Mucosa of rectum (tissue), 2 donors: ENCODE data around the gene GRP.

Source experiments
- H3K27ac ChIP-seq, 2 donors: one replicate each; pipeline ENCODE4 v1.7.0; 2013; ENCODE audit warnings: inconsistent platforms in 2 of 2, low read depth in 2 of 2, low read length in 2 of 2
- H3K27me3 ChIP-seq, 2 donors: one replicate each; pipeline ENCODE4 v1.7.0; 2013; ENCODE audit warnings: low read length in 2 of 2; ENCODE audit not compliant: control insufficient read depth in 2 of 2, insufficient read depth in 2 of 2
- H3K36me3 ChIP-seq, 2 donors: one replicate each; pipeline ENCODE4 v1.7.0; 2013; ENCODE audit warnings: low read length in 2 of 2; ENCODE audit not compliant: control insufficient read depth in 2 of 2, insufficient read depth in 2 of 2
- H3K4me1 ChIP-seq, 2 donors: one replicate each; pipeline ENCODE4 v1.7.0; 2013; ENCODE audit warnings: low read length in 2 of 2, mild to moderate bottlenecking in 1 of 2; ENCODE audit not compliant: control insufficient read depth in 2 of 2, insufficient read depth in 2 of 2
- H3K4me3 ChIP-seq, 2 donors: one replicate each; pipeline ENCODE4 v1.7.0; 2013; ENCODE audit warnings: low read length in 2 of 2
- H3K9ac ChIP-seq, 2 donors: one replicate each; pipeline ENCODE4 v1.7.0; 2013; ENCODE audit warnings: low read length in 2 of 2, low read depth in 1 of 2, mild to moderate bottlenecking in 1 of 2
- H3K9me3 ChIP-seq, 2 donors: one replicate each; pipeline ENCODE4 v1.7.0; 2013; ENCODE audit warnings: low read length in 2 of 2; ENCODE audit not compliant: control insufficient read depth in 2 of 2
- donor health status: healthy.
- donor health status: Normal muscosa, but diverticular disease.

Gene GRP

GRCh38 chr18:59228351-59228750 is 8.4 kb downstream of the GRP start:
- Histone ChIP-seq H3K4me1 (no peaks in the 10 kb centered on the region), H3K27me3 (peaks cover 0 to 3% of the 10 kb centered on the region in 2 donors), H3K9me3 (no peaks in the 10 kb centered on the region)

GRCh38 chr18:59229191-59229590 is 9.2 kb downstream of the GRP start:
- H3K27ac ChIP-seq = no peak overlapping the region
- H3K9me3 ChIP-seq = no peaks in the 10 kb centered on the region
- no peaks in the 10 kb centered on the region for H3K4me1 ChIP-seq
- no peak overlapping the region for H3K4me3 ChIP-seq
- H3K27me3 ChIP-seq = peaks cover 0 to 3% of the 10 kb centered on the region in 2 donors
- no peak overlapping the region for H3K9ac ChIP-seq
- H3K36me3 ChIP-seq = no peaks in the 10 kb centered on the region

More at GRCh38 chr18:59228351-59228750, 8.4 kb downstream of the GRP start:
- Histone ChIP-seq H3K27ac (no peak overlapping the region), H3K4me3 (no peak overlapping the region), H3K36me3 (no peaks in the 10 kb centered on the region), H3K9ac (no peak overlapping the region)

- no peaks in the 10 kb centered on the region for H3K9me3 ChIP-seq
- no peaks in the 10 kb centered on the region for H3K4me1 ChIP-seq
- H3K36me3 ChIP-seq = no peaks in the 10 kb centered on the region
- H3K27ac ChIP-seq = no peak overlapping the region
- no peak overlapping the region for H3K9ac ChIP-seq
- H3K27me3 ChIP-seq = peaks cover 0 to 3% of the 10 kb centered on the region in 2 donors
- no peak overlapping the region for H3K4me3 ChIP-seq
Measured at GRCh38 chr18:59229701-59230443, 9.9 kb downstream of the GRP start.

GRCh38 chr18:59231114-59231513 is 11.2 kb downstream of the GRP start:
- Histone ChIP-seq H3K36me3 (no peaks in the 10 kb centered on the region), H3K9me3 (no peaks in the 10 kb centered on the region), H3K4me1 (no peaks in the 10 kb centered on the region), H3K9ac (no peak overlapping the region), H3K27ac (no peak overlapping the region), H3K4me3 (no peak overlapping the region), H3K27me3 (peaks cover 0 to 3% of the 10 kb centered on the region in 2 donors)

GRCh38 chr18:59231877-59232276 is 11.9 kb downstream of the GRP start:
- Histone ChIP-seq H3K27ac (no peak overlapping the region), H3K4me3 (no peak overlapping the region), H3K36me3 (no peaks in the 10 kb centered on the region), H3K4me1 (no peaks in the 10 kb centered on the region), H3K9ac (no peak overlapping the region), H3K9me3 (no peaks in the 10 kb centered on the region), H3K27me3 (peaks cover 0 to 3% of the 10 kb centered on the region in 2 donors)

- Histone ChIP-seq H3K9me3 (no peaks in the 10 kb centered on the region), H3K27me3 (peaks cover 0 to 3% of the 10 kb centered on the region in 2 donors), H3K9ac (no peak overlapping the region), H3K4me1 (no peaks in the 10 kb centered on the region), H3K27ac (no peak overlapping the region), H3K4me3 (no peak overlapping the region), H3K36me3 (no peaks in the 10 kb centered on the region)
Measured at GRCh38 chr18:59232309-59233016, 12.5 kb downstream of the GRP start.

GRCh38 chr18:59233017-59233410 is 13.1 kb downstream of the GRP start:
- no peaks in the 10 kb centered on the region for H3K9me3 ChIP-seq
- no peaks in the 10 kb centered on the region for H3K4me1 ChIP-seq
- H3K27me3 ChIP-seq = peaks cover 0 to 3% of the 10 kb centered on the region in 2 donors
- no peaks in the 10 kb centered on the region for H3K36me3 ChIP-seq
- no peak overlapping the region for H3K4me3 ChIP-seq
- no peak overlapping the region for H3K9ac ChIP-seq
- no peak overlapping the region for H3K27ac ChIP-seq

GRCh38 chr18:59238385-59238784 is 18.4 kb downstream of the GRP start:
- H3K4me1 ChIP-seq = no peaks in the 10 kb centered on the region
- H3K9ac ChIP-seq = no peak overlapping the region
- no peaks in the 10 kb centered on the region for H3K27me3 ChIP-seq
- H3K36me3 ChIP-seq = no peaks in the 10 kb centered on the region
- H3K27ac ChIP-seq = no peak overlapping the region
- no peak overlapping the region for H3K4me3 ChIP-seq
- H3K9me3 ChIP-seq = no peaks in the 10 kb centered on the region

GRCh38 chr18:59239642-59240041 is 19.7 kb downstream of the GRP start:
- no peak overlapping the region for H3K4me3 ChIP-seq
- H3K36me3 ChIP-seq = no peaks in the 10 kb centered on the region

GRCh38 chr18:59242906-59243305 is 22.9 kb downstream of the GRP start:
- Histone ChIP-seq H3K9me3 (no peaks in the 10 kb centered on the region), H3K4me3 (no peak overlapping the region), H3K27ac (no peak overlapping the region), H3K36me3 (no peaks in the 10 kb centered on the region), H3K9ac (no peak overlapping the region), H3K4me1 (no peaks in the 10 kb centered on the region), H3K27me3 (no peaks in the 10 kb centered on the region)

More at GRCh38 chr18:59239642-59240041, 19.7 kb downstream of the GRP start:
- Histone ChIP-seq H3K27me3 (no peaks in the 10 kb centered on the region), H3K9ac (no peak overlapping the region), H3K9me3 (no peaks in the 10 kb centered on the region), H3K4me1 (no peaks in the 10 kb centered on the region), H3K27ac (no peak overlapping the region)
